Spleen (tissue), 11 donors: Measurements from ENCODE around the gene IL13RA1. TPM values are rescaled to one million over a fixed set of nuclear protein-coding genes. Genes with fewer than 3 reads are reported as not detected.

ENCODE experiments used
- DNase-seq: peaks from one replicate; pipeline ENCODE4 v3.0.0-alpha.2; 2020
- H3K27ac ChIP-seq, 8 donors: fragments of 200-600 bp; sonication (generic) in 7 of 8; 1 replicate in 4 of 8; 2 replicates in 4 of 8; pipeline versions ENCODE4 v1.5.0 to v1.8.0; 2016 to 2021; ENCODE audit warnings: inconsistent platforms in 4 of 8, mild to moderate bottlenecking in 4 of 8, moderate library complexity in 1 of 8
- H3K27me3 ChIP-seq, 7 donors: fragments of 200-600 bp; sonication (generic) in 6 of 7; replicated peaks in 1 of 7; 1 replicate in 4 of 7; 2 replicates in 3 of 7; pipeline versions ENCODE4 v1.5.0 to v1.8.0; 2016 to 2021; ENCODE audit warnings: inconsistent platforms in 3 of 7, mild to moderate bottlenecking in 1 of 7
- H3K36me3 ChIP-seq, 6 donors: fragments of 200-600 bp; sonication (generic) in 5 of 6; 1 replicate in 4 of 6; 2 replicates in 2 of 6; pipeline versions ENCODE4 v1.5.0 to v1.8.0; 2016 to 2021; ENCODE audit warnings: inconsistent platforms in 2 of 6
- H3K4me1 ChIP-seq, 6 donors: fragments of 200-600 bp; sonication (generic) in 5 of 6; 1 replicate in 3 of 6; 2 replicates in 3 of 6; pipeline versions ENCODE4 v1.5.0 to v1.8.0; 2016 to 2021; ENCODE audit warnings: inconsistent platforms in 3 of 6
- H3K4me3 ChIP-seq, 8 donors: fragments of 200-600 bp; sonication (generic) in 7 of 8; 1 replicate in 4 of 8; 2 replicates in 4 of 8; pipeline versions ENCODE4 v1.5.0 to v1.8.0; 2016 to 2021; ENCODE audit warnings: inconsistent platforms in 4 of 8, mild to moderate bottlenecking in 4 of 8, moderate library complexity in 2 of 8
- H3K9me3 ChIP-seq, 8 donors: fragments of 200-600 bp; sonication (generic) in 7 of 8; 1 replicate in 4 of 8; 2 replicates in 4 of 8; pipeline versions ENCODE4 v1.5.0 to v1.8.0; 2016 to 2021; ENCODE audit warnings: inconsistent platforms in 4 of 8
- POLR2A ChIP-seq, 3 donors: fragments of 450-650 bp; IDR thresholded peaks; one replicate each; pipeline ENCODE4 v1.5.1; 2017; ENCODE audit warnings: antibody characterized with exemption in 3 of 3, mild to moderate bottlenecking in 1 of 3
- POLR2AphosphoS5 ChIP-seq, 3 donors: sonication (generic); formaldehyde crosslinking; IDR thresholded peaks; one replicate each; pipeline ENCODE4 v1.5.1; 2017; ENCODE audit warnings: antibody characterized with exemption in 3 of 3
- WGBS, 5 donors: extraction: QIAGEN DNeasy Blood & Tissue Kit in 3 of 5; methylation state at CpG; one replicate each; pipeline versions ENCODE4 v1.1.5 to v1.1.7; 2013 to 2018; 5-methylcytosine and 5-hydroxymethylcytosine counted together
- intact Hi-C: fragments of 100-400 bp; cut with DNase I; formaldehyde crosslinking; loops from one replicate; pipeline ENCODE4 v1.15.0; 2023; ENCODE audit warnings: low total_unique reads
- polyA plus RNA-seq, 3 donors: library from polyadenylated mRNA; stranded (reverse); fragments of 200-250 nt; gene quantifications; one replicate each; pipeline ENCODE4 v1.2.1, GENCODE V29; 2013
- total RNA-seq, 7 donors: library from RNA; depleted of rRNA in 3 of 7; stranded (reverse); fragments of >200 nt in 3 of 7; fragmentation: NEBNext Ultra II Directional in 4 of 7; extraction: Animal tissue kit (Norgen Biotek cat#: 25700) in 4 of 7; gene quantifications; one replicate each; pipeline versions ENCODE4 v1.1.0 to v1.2.1, GENCODE V29; 2016 to 2021
- TF ChIP-seq, protein P1 (sequence below), 11 experiments: fragments of 200-600 bp in 7 of 11; fragments of 450-650 bp in 4 of 11; sonication (generic) in 4 of 11; IDR thresholded peaks in 8 of 11; conservative IDR thresholded peaks in 3 of 11; 1 replicate in 7 of 11; 2 replicates in 4 of 11; pipeline versions ENCODE4 v1.4.0 to v1.8.0; 2016 to 2021; ENCODE audit warnings: antibody characterized with exemption in 11 of 11, inconsistent platforms in 4 of 11, mild to moderate bottlenecking in 1 of 11
- donor health status: healthy with polysubstance abuse.
- donor health status: DM: no; HTN: no; CAD: no; lungs with moderate emphysema.
- donor health status: DM: no; HTN: no; CAD: no.
- donor health status: Bipolar disorder and iron deficiency.
- donor health status: healthy.
- donor health status: DM: no; HTN: no; CAD: no.
- donor health status: DM: yes; HTN: yes; CAD: no.

IL13RA1 gene
- total and polyA plus RNA-seq, 10 donors: 17.5 to 67.1 (median 45.4) TPM

DNA sequence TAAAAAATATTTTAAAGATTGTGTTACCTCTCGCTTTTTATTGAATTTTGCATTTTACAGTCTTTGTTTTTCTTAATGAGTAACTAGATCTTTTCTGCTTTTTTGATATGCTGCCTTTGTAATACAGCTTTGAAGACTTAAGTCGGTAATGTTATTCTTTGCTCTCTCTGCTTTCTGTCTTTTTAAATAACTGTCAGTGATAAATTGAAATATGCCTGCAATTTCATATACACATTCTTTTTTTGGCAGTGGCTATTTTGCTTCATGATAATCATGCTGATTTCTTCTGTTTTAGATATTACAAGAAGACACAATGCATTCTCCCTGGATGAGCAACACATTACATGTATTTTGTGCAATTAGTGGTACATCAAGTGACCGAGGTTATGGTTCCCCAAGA lies 42.0 kb upstream of the IL13RA1 start:
- intact Hi-C loops: no loop called here
- no peak for TF ChIP-seq POLR2A (IDR thresholded peaks at IDR 0.05)
- TF ChIP-seq, protein P1, sequence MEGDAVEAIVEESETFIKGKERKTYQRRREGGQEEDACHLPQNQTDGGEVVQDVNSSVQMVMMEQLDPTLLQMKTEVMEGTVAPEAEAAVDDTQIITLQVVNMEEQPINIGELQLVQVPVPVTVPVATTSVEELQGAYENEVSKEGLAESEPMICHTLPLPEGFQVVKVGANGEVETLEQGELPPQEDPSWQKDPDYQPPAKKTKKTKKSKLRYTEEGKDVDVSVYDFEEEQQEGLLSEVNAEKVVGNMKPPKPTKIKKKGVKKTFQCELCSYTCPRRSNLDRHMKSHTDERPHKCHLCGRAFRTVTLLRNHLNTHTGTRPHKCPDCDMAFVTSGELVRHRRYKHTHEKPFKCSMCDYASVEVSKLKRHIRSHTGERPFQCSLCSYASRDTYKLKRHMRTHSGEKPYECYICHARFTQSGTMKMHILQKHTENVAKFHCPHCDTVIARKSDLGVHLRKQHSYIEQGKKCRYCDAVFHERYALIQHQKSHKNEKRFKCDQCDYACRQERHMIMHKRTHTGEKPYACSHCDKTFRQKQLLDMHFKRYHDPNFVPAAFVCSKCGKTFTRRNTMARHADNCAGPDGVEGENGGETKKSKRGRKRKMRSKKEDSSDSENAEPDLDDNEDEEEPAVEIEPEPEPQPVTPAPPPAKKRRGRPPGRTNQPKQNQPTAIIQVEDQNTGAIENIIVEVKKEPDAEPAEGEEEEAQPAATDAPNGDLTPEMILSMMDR (IDR thresholded peaks at IDR 0.05 in 8 of 11, conservative IDR thresholded peaks at IDR 0.05 in 3 of 11): no peak
- no peak for TF ChIP-seq POLR2AphosphoS5 (IDR thresholded peaks at IDR 0.05)
- H3K4me1 ChIP-seq: no peaks in the 10 kb centered on the region
- no peak overlapping the region for H3K4me3 ChIP-seq
- WGBS, 5 donors: 70 to 90% (median 83%) methylated on average over 3 of the region's 3 CpGs
- no peak overlapping the region for H3K27ac ChIP-seq
- no peaks in the 10 kb centered on the region for H3K9me3 ChIP-seq
- H3K27me3 ChIP-seq: no peaks in the 10 kb centered on the region
- DNase-seq: no peak
- H3K36me3 ChIP-seq: peaks cover 0 to 81% (median 8%) of the 10 kb centered on the region in 6 donors

DNA sequence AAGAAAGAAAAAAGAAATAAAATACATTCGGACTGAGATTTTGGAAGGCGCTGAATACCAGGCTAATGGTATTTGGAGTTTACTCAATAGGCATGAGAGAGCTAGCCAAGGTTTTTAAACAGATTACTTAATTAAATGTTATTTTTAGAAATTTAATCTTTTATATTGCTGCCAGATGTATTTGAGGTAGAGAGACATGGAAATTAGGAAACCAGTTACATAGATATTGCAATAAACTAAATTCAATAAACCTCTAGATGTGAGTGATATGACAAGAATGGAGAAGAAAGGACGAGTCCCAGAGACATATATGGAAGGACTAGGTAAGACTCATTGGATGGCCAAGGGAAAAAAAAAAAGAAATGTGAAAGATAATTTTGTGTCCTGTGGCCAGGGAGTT lies 38.5 kb upstream of the IL13RA1 start:
- WGBS, 5 donors: 81 to 100% (median 96%) methylated on average over 3 of the region's 3 CpGs
- Histone ChIP-seq H3K27me3 (no peaks in the 10 kb centered on the region), H3K4me3 (no peak overlapping the region), H3K36me3 (peaks cover 0 to 47% (median 2%) of the 10 kb centered on the region in 6 donors), H3K9me3 (no peaks in the 10 kb centered on the region), H3K27ac (no peak overlapping the region), H3K4me1 (peaks cover 0 to 2% (median 0%) of the 10 kb centered on the region in 6 donors)
- intact Hi-C loops: no loop called here
- TF ChIP-seq POLR2AphosphoS5 (IDR thresholded peaks at IDR 0.05) (no peak), POLR2A (IDR thresholded peaks at IDR 0.05) (no peak)
- TF ChIP-seq, protein P1 (IDR thresholded peaks at IDR 0.05 in 8 of 11, conservative IDR thresholded peaks at IDR 0.05 in 3 of 11): no peak
- DNase-seq: no peak

DNA sequence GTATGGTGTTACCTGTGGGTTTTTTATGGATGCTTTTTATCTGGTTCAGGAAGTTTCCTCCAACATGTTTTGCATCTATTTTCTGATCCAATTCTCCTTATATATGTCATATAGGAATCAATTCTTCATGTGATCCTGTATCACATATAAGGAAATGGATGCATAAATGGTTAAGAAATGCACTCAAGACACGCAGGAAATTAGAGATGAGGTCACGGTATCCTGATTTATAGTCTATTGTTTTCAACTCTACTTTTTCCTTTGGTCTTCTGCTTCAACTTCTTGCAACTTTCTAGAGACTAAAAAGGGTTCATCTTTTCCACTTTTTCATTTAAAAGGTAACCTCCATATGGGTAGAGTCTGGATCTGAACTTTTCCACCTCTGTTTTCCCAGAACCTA lies 33.6 kb upstream of the IL13RA1 start:
- peak overlapping the region in 3 of 8 donors; percentile 24 to 47 (median 26) for H3K27ac ChIP-seq
- H3K36me3 ChIP-seq: no peaks in the 10 kb centered on the region
- H3K27me3 ChIP-seq: no peaks in the 10 kb centered on the region
- intact Hi-C loops: no loop called here
- peaks cover 0 to 25% (median 0%) of the 10 kb centered on the region in 6 donors for H3K4me1 ChIP-seq
- no peak for TF ChIP-seq POLR2AphosphoS5 (IDR thresholded peaks at IDR 0.05)
- no peaks in the 10 kb centered on the region for H3K9me3 ChIP-seq
- 46 to 61% (median 59%) methylated on average over 2 of the region's 2 CpGs for WGBS, 5 donors
- no peak overlapping the region for H3K4me3 ChIP-seq
- no peak for DNase-seq

DNA sequence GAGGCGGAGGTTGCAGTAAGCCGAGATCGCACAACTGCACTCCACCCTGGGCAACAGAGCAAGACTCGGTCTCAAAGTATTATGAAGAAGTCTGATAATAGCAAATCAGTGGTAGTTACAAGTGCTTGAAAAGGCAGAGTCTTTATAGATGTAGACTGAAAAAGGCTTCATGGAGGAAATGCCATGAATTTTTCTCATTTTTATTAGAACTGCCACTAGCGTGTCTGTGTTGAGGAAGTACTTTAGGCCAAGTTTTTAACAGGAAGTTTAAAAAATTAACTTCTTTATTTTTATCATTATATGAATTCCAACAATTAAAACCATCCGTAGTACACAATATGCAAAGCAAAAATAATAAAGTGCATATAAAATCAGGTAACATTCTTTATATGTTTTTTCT lies 32.8 kb upstream of the IL13RA1 start:
- peaks cover 0 to 29% (median 0%) of the 10 kb centered on the region in 6 donors for H3K4me1 ChIP-seq
- TF ChIP-seq, protein P1 (IDR thresholded peaks at IDR 0.05 in 8 of 11, conservative IDR thresholded peaks at IDR 0.05 in 3 of 11): no peak
- TF ChIP-seq POLR2AphosphoS5 (IDR thresholded peaks at IDR 0.05) (no peak), POLR2A (IDR thresholded peaks at IDR 0.05) (no peak)
- H3K27ac ChIP-seq: peak overlapping the region in 3 of 8 donors; percentile 26 to 47 (median 26)
- intact Hi-C loops: no loop called here
- WGBS, 5 donors: 58 to 67% (median 61%) methylated on average over 6 of the region's 6 CpGs
- H3K36me3 ChIP-seq: no peaks in the 10 kb centered on the region
- no peaks in the 10 kb centered on the region for H3K9me3 ChIP-seq
- DNase-seq: no peak
- no peaks in the 10 kb centered on the region for H3K27me3 ChIP-seq
- H3K4me3 ChIP-seq: no peak overlapping the region
